Activated T-helper 17 cell treated with anti-CD3 and anti-CD28 coated beads, Interleukin-2, amount 50 U/mL, for 72 hours (primary cell): ENCODE results near the gene TMEM131. TPM values are rescaled to one million over a fixed set of nuclear protein-coding genes. Genes with fewer than 3 reads are reported as not detected.

Experiments
- ATAC-seq: fragments of 150-1000 bp; cut with Tn5 transposase; replicated peaks from 2 replicates; pipeline ENCODE4 v1.10.0; 2021; ENCODE audit warnings: mild to moderate bottlenecking, moderate library complexity
- H3K27ac Mint-ChIP-seq: one replicate; pipeline ENCODE4 v1.8.0; 2022; ENCODE audit warnings: mixed read lengths
- H3K27me3 Mint-ChIP-seq: one replicate; pipeline ENCODE4 v1.8.0; 2022; ENCODE audit warnings: mixed read lengths
- H3K36me3 Mint-ChIP-seq: one replicate; pipeline ENCODE4 v1.8.0; 2022; ENCODE audit warnings: low read depth, mild to moderate bottlenecking, mixed read lengths
- H3K4me1 Mint-ChIP-seq: one replicate; pipeline ENCODE4 v1.8.0; 2022; ENCODE audit warnings: mixed read lengths
- H3K4me3 Mint-ChIP-seq: one replicate; pipeline ENCODE4 v1.8.0; 2022; ENCODE audit warnings: mild to moderate bottlenecking, mixed read lengths
- H3K9me3 Mint-ChIP-seq: one replicate; pipeline ENCODE4 v1.8.0; 2022; ENCODE audit warnings: mixed read lengths
- total RNA-seq, 2 donors: library from RNA; stranded (reverse); gene quantifications; one replicate each; pipeline ENCODE4 v1.2.3, GENCODE V29; 2022

Gene TMEM131
- total RNA-seq, 2 donors from 2014 or later = 32.0 to 36.4 TPM

DNA sequence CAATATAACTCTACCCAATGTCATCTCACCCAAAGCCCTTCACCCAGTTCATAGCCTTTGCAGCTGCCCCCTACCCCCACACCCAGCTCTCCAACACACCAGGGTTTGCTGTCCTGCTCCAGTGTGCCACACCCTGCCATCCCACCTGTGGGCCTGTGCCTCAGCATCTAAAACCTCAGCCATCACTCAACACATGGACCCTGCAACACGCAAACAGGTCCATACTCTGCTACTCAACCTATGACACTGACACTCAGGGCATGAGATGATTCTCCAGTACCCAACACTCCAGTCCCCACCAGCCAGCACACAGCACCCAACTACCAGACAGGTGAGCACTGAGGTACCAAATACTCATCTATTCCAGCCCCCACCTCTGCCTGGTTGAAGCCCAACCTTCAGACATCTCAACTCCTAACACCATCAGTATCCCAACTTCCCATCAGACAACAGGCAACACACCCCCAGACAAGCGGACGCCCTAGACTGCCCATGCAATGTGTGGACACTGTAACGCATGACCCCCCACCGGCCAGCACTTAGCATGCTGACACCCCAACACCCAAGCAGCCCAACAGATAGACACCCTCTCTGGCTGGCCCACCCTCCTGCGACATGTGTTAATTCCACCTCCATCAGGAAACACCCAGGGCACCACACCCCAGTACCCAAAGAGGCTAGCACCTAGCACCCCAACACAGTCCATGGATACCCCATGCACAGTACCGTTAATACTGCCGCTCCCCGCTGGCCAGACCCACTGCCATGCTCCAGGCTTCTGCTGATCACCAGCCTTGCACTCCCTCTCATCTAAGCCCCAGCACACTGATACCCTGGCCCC lies 257.3 kb downstream of the TMEM131 start:
- no peaks in the 10 kb centered on the region for H3K9me3 Mint-ChIP-seq
- H3K27me3 Mint-ChIP-seq = no peaks in the 10 kb centered on the region
- H3K4me3 Mint-ChIP-seq = no peak overlapping the region
- H3K27ac Mint-ChIP-seq = peak overlapping the region; percentile 16
- H3K36me3 Mint-ChIP-seq = peaks cover 74% of the 10 kb centered on the region
- no peak for ATAC-seq
- H3K4me1 Mint-ChIP-seq = peaks cover 24% of the 10 kb centered on the region

DNA sequence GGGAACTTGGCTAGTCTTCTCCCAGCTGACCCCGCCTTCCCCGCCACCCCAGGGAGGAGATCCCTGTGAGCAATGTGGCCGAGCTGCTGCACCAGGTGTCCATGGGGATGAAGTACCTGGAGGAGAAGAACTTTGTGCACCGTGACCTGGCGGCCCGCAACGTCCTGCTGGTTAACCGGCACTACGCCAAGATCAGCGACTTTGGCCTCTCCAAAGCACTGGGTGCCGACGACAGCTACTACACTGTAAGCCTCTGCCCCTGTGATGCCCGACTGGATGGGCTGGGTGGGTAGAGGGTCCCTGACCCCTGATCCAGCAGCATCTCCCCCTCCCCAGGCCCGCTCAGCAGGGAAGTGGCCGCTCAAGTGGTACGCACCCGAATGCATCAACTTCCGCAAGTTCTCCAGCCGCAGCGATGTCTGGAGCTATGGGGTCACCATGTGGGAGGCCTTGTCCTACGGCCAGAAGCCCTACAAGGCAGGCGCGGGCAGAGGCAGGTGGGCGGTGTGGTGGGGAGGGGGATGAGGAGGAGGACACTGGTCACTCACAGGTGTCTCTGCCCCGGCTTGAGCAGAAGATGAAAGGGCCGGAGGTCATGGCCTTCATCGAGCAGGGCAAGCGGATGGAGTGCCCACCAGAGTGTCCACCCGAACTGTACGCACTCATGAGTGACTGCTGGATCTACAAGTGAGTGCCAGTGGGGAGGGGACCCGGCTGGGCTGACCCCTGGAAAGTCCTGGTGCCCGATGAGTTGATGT lies 258.1 kb downstream of the TMEM131 start:
- H3K36me3 Mint-ChIP-seq = peaks cover 74% of the 10 kb centered on the region
- no peaks in the 10 kb centered on the region for H3K27me3 Mint-ChIP-seq
- no peaks in the 10 kb centered on the region for H3K9me3 Mint-ChIP-seq
- no peak for ATAC-seq
- H3K27ac Mint-ChIP-seq = peak overlapping the region; percentile 14
- H3K4me3 Mint-ChIP-seq = no peak overlapping the region
- peaks cover 22% of the 10 kb centered on the region for H3K4me1 Mint-ChIP-seq

DNA sequence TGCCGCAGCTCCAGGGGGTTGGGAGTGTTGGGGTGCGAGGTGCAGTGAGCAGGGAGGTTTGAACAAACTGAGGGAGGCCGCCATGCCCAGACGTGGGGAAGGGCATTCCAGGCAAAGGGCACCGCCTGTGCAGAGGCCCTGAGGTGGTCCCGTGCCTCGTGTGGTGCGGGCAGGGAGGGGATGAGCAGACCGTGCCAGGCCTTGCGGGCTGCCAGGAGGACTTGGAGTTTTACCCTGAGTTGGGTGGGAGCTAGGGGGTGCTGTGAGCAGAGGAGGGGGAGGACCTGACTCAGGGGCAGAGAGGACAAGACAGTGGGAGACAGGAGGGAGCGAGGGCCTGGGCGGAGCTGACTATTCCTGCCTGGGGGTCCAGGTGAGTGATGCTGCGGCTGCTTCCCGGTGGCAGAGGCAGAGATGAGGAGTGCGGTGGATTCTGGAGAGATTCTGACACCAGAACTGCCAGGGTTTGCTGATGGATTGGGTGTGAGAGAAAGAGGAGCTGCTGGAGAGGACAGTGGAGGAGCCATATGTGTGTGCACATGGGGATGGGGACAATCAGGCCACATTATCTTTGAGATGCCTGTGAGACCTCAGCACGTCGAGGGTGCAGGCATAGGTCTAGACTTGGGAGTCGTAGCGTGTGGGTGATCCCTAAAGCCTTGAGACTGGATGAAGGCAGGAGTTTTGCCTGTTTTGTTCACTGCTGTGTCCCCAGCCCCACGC lies 259.0 kb downstream of the TMEM131 start:
- H3K4me1 Mint-ChIP-seq = peaks cover 14% of the 10 kb centered on the region
- peaks cover 77% of the 10 kb centered on the region for H3K36me3 Mint-ChIP-seq
- H3K27ac Mint-ChIP-seq = peak overlapping the region; percentile 14
- H3K27me3 Mint-ChIP-seq = no peaks in the 10 kb centered on the region
- no peaks in the 10 kb centered on the region for H3K9me3 Mint-ChIP-seq
- no peak for ATAC-seq
- no peak overlapping the region for H3K4me3 Mint-ChIP-seq

DNA sequence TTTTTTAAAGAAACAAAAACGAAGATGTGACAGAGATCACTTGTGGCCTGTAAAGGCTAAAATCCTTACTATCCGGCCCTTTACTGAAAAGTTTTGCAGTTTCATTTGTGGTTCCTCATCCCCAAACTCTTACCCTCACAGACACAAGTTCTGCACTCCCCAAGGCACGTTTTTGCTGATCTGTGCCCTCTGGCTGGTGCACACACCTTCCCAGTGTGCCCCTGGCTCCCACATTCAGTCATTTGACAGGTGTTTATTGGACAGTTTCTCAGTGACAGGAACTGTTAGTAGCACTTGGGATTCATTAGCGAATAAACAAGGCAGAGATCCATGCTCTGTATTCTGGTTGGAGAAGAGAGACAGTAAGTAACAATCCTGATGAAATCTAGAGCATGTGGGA lies 259.6 kb downstream of the TMEM131 start:
- Mint-ChIP-seq H3K4me1 (peaks cover 14% of the 10 kb centered on the region), H3K36me3 (peaks cover 77% of the 10 kb centered on the region), H3K27me3 (no peaks in the 10 kb centered on the region), H3K9me3 (no peaks in the 10 kb centered on the region), H3K4me3 (no peak overlapping the region), H3K27ac (peak overlapping the region; percentile 14)
- ATAC-seq = no peak

DNA sequence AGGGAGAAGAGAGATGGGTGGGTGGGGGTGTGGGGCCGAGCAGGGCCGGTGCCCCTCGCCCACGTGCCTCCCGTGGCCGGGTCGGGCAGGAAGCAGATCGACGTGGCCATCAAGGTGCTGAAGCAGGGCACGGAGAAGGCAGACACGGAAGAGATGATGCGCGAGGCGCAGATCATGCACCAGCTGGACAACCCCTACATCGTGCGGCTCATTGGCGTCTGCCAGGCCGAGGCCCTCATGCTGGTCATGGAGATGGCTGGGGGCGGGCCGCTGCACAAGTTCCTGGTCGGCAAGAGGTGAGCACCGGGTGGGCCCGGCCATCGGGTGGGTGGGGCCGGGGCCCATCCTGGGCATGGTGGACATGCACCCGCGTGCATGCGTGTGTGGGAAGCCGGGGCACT lies 260.6 kb downstream of the TMEM131 start:
- no peak overlapping the region for H3K27ac Mint-ChIP-seq
- peaks cover 11% of the 10 kb centered on the region for H3K4me1 Mint-ChIP-seq
- no peaks in the 10 kb centered on the region for H3K27me3 Mint-ChIP-seq
- no peak overlapping the region for H3K4me3 Mint-ChIP-seq
- no peaks in the 10 kb centered on the region for H3K9me3 Mint-ChIP-seq
- ATAC-seq = no peak
- peaks cover 79% of the 10 kb centered on the region for H3K36me3 Mint-ChIP-seq

DNA sequence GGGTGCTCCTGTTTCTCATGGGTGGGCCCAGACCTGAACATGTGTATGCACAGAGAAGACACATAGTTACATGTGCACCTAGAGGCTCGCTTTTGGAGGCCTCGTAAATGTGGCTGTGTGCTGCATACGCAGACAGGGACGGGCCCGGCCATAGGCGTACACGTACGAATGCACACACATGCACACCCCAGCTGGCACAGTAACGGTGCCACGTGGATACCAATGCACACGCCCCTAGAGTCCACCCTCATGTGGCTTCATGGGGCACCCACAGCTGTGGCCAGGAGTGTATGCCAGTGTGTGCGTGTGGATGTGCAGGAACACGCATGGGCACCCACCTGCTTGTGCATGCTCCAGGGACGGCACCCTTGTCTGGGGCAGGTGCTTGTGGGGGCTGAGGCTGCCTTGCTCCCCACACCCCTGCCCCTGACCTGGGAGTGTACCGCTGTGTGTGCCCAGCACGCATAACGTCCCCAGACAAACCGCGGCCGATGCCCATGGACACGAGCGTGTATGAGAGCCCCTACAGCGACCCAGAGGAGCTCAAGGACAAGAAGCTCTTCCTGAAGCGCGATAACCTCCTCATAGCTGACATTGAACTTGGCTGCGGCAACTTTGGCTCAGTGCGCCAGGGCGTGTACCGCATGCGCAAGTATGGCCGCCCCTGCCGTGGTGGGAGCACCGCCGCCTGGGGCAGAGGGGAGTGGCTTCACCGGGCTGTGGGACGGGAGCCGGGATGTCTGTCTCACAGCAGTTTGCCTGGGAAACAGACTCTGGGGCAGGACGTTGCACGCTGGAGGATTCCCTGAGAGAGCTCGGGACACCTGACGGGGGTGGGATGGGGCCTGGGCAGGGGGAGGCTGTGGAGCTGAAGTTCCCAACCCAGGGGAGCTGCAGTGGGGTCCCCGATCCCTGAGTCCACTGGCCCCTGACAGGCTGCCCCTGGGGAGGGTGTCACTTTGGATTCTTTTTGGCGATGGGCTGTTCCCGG lies 261.4 kb downstream of the TMEM131 start:
- H3K36me3 Mint-ChIP-seq = peaks cover 87% of the 10 kb centered on the region
- no peaks in the 10 kb centered on the region for H3K9me3 Mint-ChIP-seq

DNA sequence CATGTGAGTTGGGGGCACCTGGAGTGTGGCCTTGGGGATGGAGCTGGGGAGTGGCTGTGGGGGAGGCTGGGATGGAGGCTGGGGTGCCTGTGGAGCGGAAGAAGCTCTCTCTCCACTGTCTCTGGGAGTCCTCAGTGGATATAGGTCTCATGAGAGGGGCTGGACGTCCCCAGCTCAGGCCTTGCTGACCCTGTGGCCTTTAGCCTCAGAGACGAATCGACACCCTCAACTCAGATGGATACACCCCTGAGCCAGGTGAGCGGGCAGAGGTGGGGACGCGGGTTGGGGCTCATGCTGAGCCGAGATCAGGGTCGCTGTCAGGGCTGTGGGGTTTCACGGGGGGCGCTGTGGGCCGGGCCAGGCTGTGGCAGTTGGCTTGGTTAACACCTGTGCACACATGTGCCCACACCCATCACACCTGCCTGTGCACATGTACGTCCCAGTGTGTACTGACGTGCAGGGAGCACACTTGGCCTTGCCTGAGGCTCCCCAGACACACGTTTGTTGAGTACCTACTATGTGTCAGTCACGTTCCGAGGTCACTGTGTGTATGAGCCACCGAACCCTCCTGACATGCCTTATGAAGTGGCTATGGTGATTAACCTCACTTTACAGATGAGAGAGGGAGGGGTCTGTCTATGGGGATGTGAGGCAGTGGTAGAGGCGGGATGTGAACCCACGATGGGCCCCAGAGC lies 262.3 kb downstream of the TMEM131 start:
- H3K27ac Mint-ChIP-seq = no peak overlapping the region
- H3K9me3 Mint-ChIP-seq = no peaks in the 10 kb centered on the region
- H3K36me3 Mint-ChIP-seq = peaks cover 87% of the 10 kb centered on the region
- H3K27me3 Mint-ChIP-seq = no peaks in the 10 kb centered on the region
- peaks cover 11% of the 10 kb centered on the region for H3K4me1 Mint-ChIP-seq
- no peak for ATAC-seq
- H3K4me3 Mint-ChIP-seq = no peak overlapping the region

More for the DNA sequence above, 261.4 kb downstream of the TMEM131 start:
- peaks cover 11% of the 10 kb centered on the region for H3K4me1 Mint-ChIP-seq
- H3K27ac Mint-ChIP-seq = no peak overlapping the region
- no peak overlapping the region for H3K4me3 Mint-ChIP-seq
- no peak for ATAC-seq
- H3K27me3 Mint-ChIP-seq = no peaks in the 10 kb centered on the region

DNA sequence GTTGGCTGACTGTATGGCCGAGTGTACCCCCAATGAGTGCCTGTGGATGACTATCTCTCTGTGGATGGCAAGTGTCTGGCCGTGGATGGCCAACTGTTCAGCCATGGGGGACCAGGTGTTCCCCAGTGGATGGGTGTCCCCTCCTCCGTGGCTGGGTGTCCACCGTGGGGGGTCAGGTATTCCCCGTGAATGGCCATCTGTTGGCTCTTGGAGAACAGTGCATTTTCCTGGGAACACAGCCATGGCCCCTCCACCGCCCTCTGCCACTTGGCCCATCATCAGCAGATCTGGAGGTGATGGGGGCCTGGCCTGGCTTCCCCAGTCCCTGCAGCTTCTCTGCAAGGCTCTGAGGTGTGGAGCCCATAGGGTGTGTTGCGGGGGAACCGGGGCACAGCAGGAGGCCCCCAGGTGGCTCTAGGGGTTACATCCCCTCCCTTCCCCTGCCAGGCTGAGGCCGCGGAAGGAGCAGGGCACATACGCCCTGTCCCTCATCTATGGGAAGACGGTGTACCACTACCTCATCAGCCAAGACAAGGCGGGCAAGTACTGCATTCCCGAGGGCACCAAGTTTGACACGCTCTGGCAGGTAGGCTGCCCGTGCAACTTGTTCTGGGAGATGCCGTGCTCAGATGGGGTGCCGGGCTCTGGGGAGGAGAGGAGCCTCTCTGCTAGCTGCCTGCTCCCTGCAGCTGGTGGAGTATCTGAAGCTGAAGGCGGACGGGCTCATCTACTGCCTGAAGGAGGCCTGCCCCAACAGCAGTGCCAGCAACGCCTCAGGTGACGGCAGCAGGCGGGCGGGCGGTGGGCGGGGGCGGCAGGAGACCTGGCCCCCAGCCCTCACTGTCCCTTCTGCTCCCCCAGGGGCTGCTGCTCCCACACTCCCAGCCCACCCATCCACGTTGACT lies 263.1 kb downstream of the TMEM131 start:
- no peaks in the 10 kb centered on the region for H3K9me3 Mint-ChIP-seq
- no peak for ATAC-seq
- peak overlapping the region; percentile 38 for H3K27ac Mint-ChIP-seq
- H3K36me3 Mint-ChIP-seq = peaks cover 87% of the 10 kb centered on the region
- H3K4me1 Mint-ChIP-seq = peaks cover 18% of the 10 kb centered on the region
- H3K4me3 Mint-ChIP-seq = no peak overlapping the region
- H3K27me3 Mint-ChIP-seq = no peaks in the 10 kb centered on the region

DNA sequence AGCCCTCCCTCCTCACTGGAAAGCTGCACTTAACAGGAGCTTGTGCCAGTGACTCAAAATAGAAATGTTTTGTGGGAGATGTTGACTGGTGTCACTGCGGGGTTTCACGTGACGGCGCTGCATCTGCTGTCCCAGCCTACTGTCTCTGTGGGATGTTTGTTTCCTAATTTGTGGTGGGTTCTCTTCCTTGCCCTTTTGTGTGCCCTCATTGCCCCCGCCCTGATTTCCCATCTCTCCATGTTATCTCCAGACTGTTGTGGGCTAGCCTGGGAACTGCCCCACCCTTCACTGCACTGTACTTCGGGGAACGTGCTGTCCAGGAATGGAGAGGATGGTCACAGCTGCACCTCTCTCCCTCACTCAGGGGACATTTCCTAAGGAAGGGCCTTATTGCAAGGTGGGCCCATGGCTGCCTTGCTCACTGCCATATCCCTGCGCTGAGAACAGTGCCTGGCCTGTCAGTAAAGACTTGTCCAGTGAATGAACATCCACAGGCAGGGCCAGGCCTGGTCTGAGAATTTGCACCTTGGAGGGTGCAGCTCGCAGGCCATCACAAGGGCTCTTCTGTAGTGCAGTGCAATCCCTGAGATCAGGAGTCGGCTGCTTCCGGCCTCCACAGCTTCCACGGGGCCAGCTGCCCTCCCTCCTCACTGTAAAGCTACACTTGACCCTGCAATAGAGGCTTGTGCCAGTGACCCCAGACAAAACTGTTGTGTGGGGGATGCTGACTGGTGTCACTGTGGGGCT lies 264.3 kb downstream of the TMEM131 start:
- ATAC-seq = no peak
- H3K4me3 Mint-ChIP-seq = no peak overlapping the region
- H3K4me1 Mint-ChIP-seq = peaks cover 22% of the 10 kb centered on the region
- peaks cover 87% of the 10 kb centered on the region for H3K36me3 Mint-ChIP-seq
- no peaks in the 10 kb centered on the region for H3K9me3 Mint-ChIP-seq
- no peaks in the 10 kb centered on the region for H3K27me3 Mint-ChIP-seq
- H3K27ac Mint-ChIP-seq = peak overlapping the region; percentile 77

DNA sequence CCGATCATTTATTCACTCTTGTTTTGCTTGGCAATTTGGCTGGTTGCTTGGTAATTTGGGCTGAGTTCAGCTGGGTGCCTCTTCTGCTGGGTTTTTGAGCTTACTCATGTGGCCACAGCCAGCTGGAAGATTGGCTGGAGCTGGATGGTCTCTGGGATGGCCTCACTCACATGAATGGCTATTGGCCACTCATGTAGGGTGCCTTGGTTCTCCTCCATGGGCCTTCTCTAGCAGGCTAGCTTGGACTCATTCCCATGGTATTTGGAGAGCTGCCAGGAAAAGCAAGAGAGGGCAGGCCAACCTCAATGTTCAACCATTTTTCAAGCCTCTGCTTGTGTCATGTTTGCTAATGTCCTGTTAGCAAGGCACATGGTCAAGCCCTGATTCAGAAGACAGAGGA lies 265.5 kb downstream of the TMEM131 start:
- Mint-ChIP-seq H3K36me3 (peaks cover 94% of the 10 kb centered on the region), H3K27me3 (no peaks in the 10 kb centered on the region), H3K27ac (no peak overlapping the region), H3K9me3 (no peaks in the 10 kb centered on the region), H3K4me3 (no peak overlapping the region), H3K4me1 (peaks cover 30% of the 10 kb centered on the region)
- ATAC-seq = no peak

DNA sequence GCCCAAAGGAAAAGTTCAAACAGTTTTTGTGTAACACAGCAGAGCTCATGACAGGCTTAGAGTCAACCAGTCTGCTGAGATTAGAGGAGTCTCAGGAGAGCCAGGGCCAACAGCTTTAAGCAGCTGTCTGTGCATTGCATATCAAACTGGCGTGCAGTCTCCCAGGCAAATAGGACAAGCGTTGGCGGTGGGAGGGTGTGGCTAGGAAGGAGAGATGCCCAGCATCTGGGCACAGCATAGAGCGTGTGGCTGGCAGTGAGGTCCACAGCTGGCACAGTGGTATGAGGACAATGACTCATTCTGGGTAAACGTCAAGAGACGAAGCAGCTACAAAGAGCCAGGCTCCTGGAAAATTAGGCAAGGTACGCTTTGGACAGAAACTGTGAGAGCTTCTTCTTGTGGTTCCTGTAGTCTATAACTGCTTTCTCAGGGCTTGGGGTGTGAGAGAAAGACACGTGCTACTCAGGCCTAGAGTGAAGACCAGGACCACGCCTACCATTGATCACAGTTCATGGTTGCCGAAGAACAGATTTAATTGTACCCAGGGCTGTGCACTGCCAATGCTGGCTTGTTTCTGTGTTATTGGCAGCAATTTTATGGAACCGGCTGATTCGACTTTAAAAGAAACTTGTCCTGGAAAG lies 267.5 kb downstream of the TMEM131 start:
- Mint-ChIP-seq H3K27me3 (no peaks in the 10 kb centered on the region), H3K4me1 (peaks cover 33% of the 10 kb centered on the region), H3K36me3 (peaks cover 97% of the 10 kb centered on the region), H3K27ac (peak overlapping the region; percentile 83), H3K4me3 (peak overlapping the region; percentile 57), H3K9me3 (no peaks in the 10 kb centered on the region)
- ATAC-seq = peak; percentile 89
